Mucosa of descending colon (tissue), 3 donors: Measurements from ENCODE around the gene ZMAT3. TPM values are rescaled to one million over a fixed set of nuclear protein-coding genes. Genes with fewer than 3 reads are reported as not detected.

Experiments
- ATAC-seq: fragments of 200-7000 bp; cut with Tn5 transposase; one replicate; pipeline ENCODE4 v1.9.1; 2020; ENCODE audit warnings: mild to moderate bottlenecking, moderate library complexity
- DNase-seq, 3 donors: peaks; one replicate each; pipeline ENCODE4 v3.0.0-alpha.2; 2020
- H3K36me3 ChIP-seq: fragments of 200-600 bp; one replicate; pipeline ENCODE4 v1.8.0; 2021; ENCODE audit warnings: low read depth, mild to moderate bottlenecking
- H3K4me1 ChIP-seq: fragments of 200-600 bp; one replicate; pipeline ENCODE4 v1.8.0; 2021; ENCODE audit warnings: low read depth, mild to moderate bottlenecking
- H3K4me3 ChIP-seq: fragments of 200-600 bp; one replicate; pipeline ENCODE4 v1.8.0; 2021; ENCODE audit warnings: mild to moderate bottlenecking
- H3K9me3 ChIP-seq: fragments of 200-600 bp; one replicate; pipeline ENCODE4 v1.8.0; 2021; ENCODE audit warnings: mild to moderate bottlenecking
- CTCF ChIP-seq: fragments of 200-600 bp; IDR thresholded peaks from one replicate; pipeline ENCODE4 v1.8.0; 2022; ENCODE audit warnings: antibody characterized with exemption, mild to moderate bottlenecking
- intact Hi-C, 2 donors: fragments of 100-400 bp; cut with DNase I in 1 of 2; cut with micrococcal nuclease in 1 of 2; formaldehyde crosslinking; loops; one replicate each; pipeline versions ENCODE4 v1.11.0 to v1.11.1; 2022; cut with DNase I, micrococcal nuclease
- total RNA-seq, 3 donors: library from RNA; stranded (reverse); fragmentation: NEBNext Ultra II Directional in 2 of 3; extraction: Animal tissue kit (Norgen Biotek cat#: 25700) in 2 of 3; gene quantifications; one replicate each; pipeline versions ENCODE4 v1.2.1 to v1.2.4, GENCODE V29; 2021 to 2023
- donor health status: DM: no; HTN: no; CAD: no; lungs with moderate emphysema.
- donor health status: DM: no; HTN: no; CAD: no.
- donor health status: DM: no; HTN: yes; CAD: no.

The ZMAT3 gene
- total RNA-seq, 3 donors from 2014 or later: 9.3 to 22.2 (median 9.5) TPM

- H3K4me1 ChIP-seq: no peaks in the 10 kb centered on the region
- TF ChIP-seq CTCF: no peak
- intact Hi-C loops: loop anchor here (5.0 kb wide), 1 partner anchor 298 kb away; no protein-coding TSS in a partner anchor
- no peaks in the 10 kb centered on the region for H3K36me3 ChIP-seq
- no peak for DNase-seq
- ATAC-seq: no peak
- no peak overlapping the region for H3K4me3 ChIP-seq
- H3K9me3 ChIP-seq: no peaks in the 10 kb centered on the region
These were observed 52.8 kb downstream of the ZMAT3 start for GRCh38 chr3:179018808-179019207.

- TF ChIP-seq CTCF: no peak
- ATAC-seq: no peak
- Histone ChIP-seq H3K4me3 (no peak overlapping the region), H3K9me3 (no peaks in the 10 kb centered on the region), H3K36me3 (no peaks in the 10 kb centered on the region), H3K4me1 (no peaks in the 10 kb centered on the region)
- intact Hi-C loops: loop anchor here (5.0 kb wide), 1 partner anchor 300 kb away; no protein-coding TSS in a partner anchor
- no peak for DNase-seq
These were observed 54.5 kb downstream of the ZMAT3 start for GRCh38 chr3:179016979-179017670.

- peak; percentile 68 for TF ChIP-seq CTCF
- Histone ChIP-seq H3K4me3 (no peak overlapping the region), H3K4me1 (no peaks in the 10 kb centered on the region), H3K9me3 (no peaks in the 10 kb centered on the region), H3K36me3 (no peaks in the 10 kb centered on the region)
- DNase-seq (peak in 1 of 3 donors; percentile 84), ATAC-seq (peak; percentile 93)
- intact Hi-C loops: loop anchor here (5.0 kb wide), 1 partner anchor 302 kb away; no protein-coding TSS in a partner anchor
These were observed 56.0 kb downstream of the ZMAT3 start for GRCh38 chr3:179015551-179016020.

GRCh38 chr3:179005706-179006105 lies 65.9 kb downstream of the ZMAT3 start:
- Histone ChIP-seq H3K9me3 (no peaks in the 10 kb centered on the region), H3K4me1 (no peaks in the 10 kb centered on the region), H3K36me3 (no peaks in the 10 kb centered on the region), H3K4me3 (no peak overlapping the region)
- ATAC-seq: no peak
- TF ChIP-seq CTCF: no peak
- intact Hi-C loops: no loop called here
- DNase-seq: no peak

- intact Hi-C loops: no loop called here
- DNase-seq (no peak), ATAC-seq (no peak)
- H3K4me3 ChIP-seq: no peak overlapping the region
- no peak for TF ChIP-seq CTCF
- H3K4me1 ChIP-seq: no peaks in the 10 kb centered on the region
- no peaks in the 10 kb centered on the region for H3K9me3 ChIP-seq
- no peaks in the 10 kb centered on the region for H3K36me3 ChIP-seq
These were observed 66.4 kb downstream of the ZMAT3 start for GRCh38 chr3:179005213-179005612.
